Neural cell (in vitro differentiated cells): Measurements from ENCODE around the gene RIOK2. TPM values are rescaled to one million over a fixed set of nuclear protein-coding genes. Genes with fewer than 3 reads are reported as not detected.

ENCODE experiments used
- H2AFZ ChIP-seq: fragments of 200-600, 300-800 bp; sonication (generic), shearing (Covaris generic); 2 replicates; pipeline ENCODE4 v1.6.0; 2014; ENCODE audit warnings: low read depth, mild to moderate bottlenecking, antibody characterized with exemption, low read length, moderate library complexity
- H3F3A ChIP-seq: fragments of 200-600 bp; shearing (Covaris generic); 2 replicates; pipeline ENCODE4 v1.6.1; 2016; ENCODE audit warnings: mild to moderate bottlenecking, moderate library complexity, mixed read lengths, antibody characterized with exemption, low read length; ENCODE audit not compliant: insufficient read depth, poor library complexity, severe bottlenecking
- H3K27ac ChIP-seq: fragments of 200-600, 300-800 bp; sonication (generic), shearing (Covaris generic); 2 replicates; pipeline ENCODE4 v1.5.1; 2014; ENCODE audit warnings: mild to moderate bottlenecking, low read length, moderate library complexity
- H3K27me3 ChIP-seq: fragments of 300-800, 200-600 bp; sonication (generic), shearing (Covaris generic); 2 replicates; pipeline ENCODE4 v1.6.0; 2014; ENCODE audit warnings: mild to moderate bottlenecking, low read depth, low read length, moderate library complexity; ENCODE audit not compliant: insufficient read depth
- H3K36me3 ChIP-seq: fragments of 300-800, 200-600 bp; sonication (generic), shearing (Covaris generic); 2 replicates; pipeline ENCODE4 v1.5.1; 2014; ENCODE audit warnings: mild to moderate bottlenecking, antibody characterized with exemption, low read length, moderate library complexity; ENCODE audit not compliant: insufficient read depth
- H3K4me2 ChIP-seq: fragments of 300-800, 200-600 bp; sonication (generic), shearing (Covaris generic); 2 replicates; pipeline ENCODE4 v1.6.0; 2014; ENCODE audit warnings: mild to moderate bottlenecking, low read length
- H3K4me3 ChIP-seq: fragments of 300-800, 200-600 bp; sonication (generic), shearing (Covaris generic); 2 replicates; pipeline ENCODE4 v1.5.1; 2014; ENCODE audit warnings: mild to moderate bottlenecking, low read length, moderate library complexity
- H3K79me2 ChIP-seq: fragments of 200-600 bp; shearing (Covaris generic); replicated peaks from 2 replicates; pipeline ENCODE4 v1.6.0; 2014; ENCODE audit warnings: mild to moderate bottlenecking, low read length, moderate library complexity; ENCODE audit not compliant: insufficient read depth
- H3K9ac ChIP-seq: fragments of 300-800, 200-600 bp; sonication (generic), shearing (Covaris generic); 2 replicates; pipeline ENCODE4 v1.6.1; 2016; ENCODE audit warnings: mild to moderate bottlenecking, low read length, mixed read lengths
- H3K9me2 ChIP-seq: fragments of 200-600 bp; shearing (Covaris generic); 2 replicates; pipeline ENCODE4 v1.6.1; 2016; ENCODE audit warnings: mild to moderate bottlenecking, low read length, mixed read lengths; ENCODE audit not compliant: insufficient read depth
- H3K9me3 ChIP-seq: fragments of 200-600, 300-800 bp; sonication (generic), shearing (Covaris generic); 2 replicates; pipeline ENCODE4 v1.6.1; 2016; ENCODE audit warnings: mild to moderate bottlenecking, mixed run types, low read length, moderate library complexity, mixed read lengths
- H4K20me1 ChIP-seq: fragments of 200-600 bp; shearing (Covaris generic); 2 replicates; pipeline ENCODE4 v1.6.1; 2016; ENCODE audit warnings: mild to moderate bottlenecking, mixed run types; ENCODE audit not compliant: insufficient read depth
- CTCF ChIP-seq: fragments of 450-650 bp; IDR thresholded peaks from 2 replicates; pipeline ENCODE4 v1.5.1; 2014; ENCODE audit warnings: antibody characterized with exemption, mild to moderate bottlenecking, moderate library complexity; ENCODE audit not compliant: poor library complexity, severe bottlenecking
- EP300 ChIP-seq: fragments of 450-650 bp; conservative IDR thresholded peaks from 2 replicates; pipeline ENCODE4 v1.6.1; 2014; ENCODE audit warnings: antibody characterized with exemption, mild to moderate bottlenecking, moderate library complexity; ENCODE audit not compliant: poor library complexity, severe bottlenecking
- EZH2 ChIP-seq: fragments of 200-600, 300-800 bp; shearing (Covaris generic), sonication (generic); IDR thresholded peaks from 2 replicates; pipeline ENCODE4 v1.6.1; 2014; ENCODE audit warnings: antibody characterized with exemption, low read length, borderline replicate concordance, mild to moderate bottlenecking; ENCODE audit not compliant: insufficient read depth, poor library complexity, severe bottlenecking
- MXI1 ChIP-seq: fragments of 450-650 bp; conservative IDR thresholded peaks from 2 replicates; pipeline ENCODE4 v1.6.1; 2014; ENCODE audit warnings: antibody characterized with exemption, mild to moderate bottlenecking; ENCODE audit not compliant: poor library complexity, severe bottlenecking
- POLR2AphosphoS5 ChIP-seq: IDR thresholded peaks from 2 replicates; pipeline ENCODE4 v1.6.1; 2012
- RAD21 ChIP-seq: fragments of 450-650 bp; conservative IDR thresholded peaks from 2 replicates; pipeline ENCODE4 v1.6.1; 2014; ENCODE audit warnings: antibody characterized with exemption, mild to moderate bottlenecking, moderate library complexity
- REST ChIP-seq: IDR thresholded peaks from 2 replicates; pipeline ENCODE4 v1.6.1; 2012; ENCODE audit warnings: borderline replicate concordance
- SMC3 ChIP-seq: fragments of 450-650 bp; conservative IDR thresholded peaks from 2 replicates; pipeline ENCODE4 v1.6.1; 2014; ENCODE audit warnings: antibody characterized with exemption, mild to moderate bottlenecking, moderate library complexity; ENCODE audit not compliant: poor library complexity
- TAF1 ChIP-seq: IDR thresholded peaks from 2 replicates; pipeline ENCODE4 v1.6.1; 2012; ENCODE audit warnings: low read depth
- polyA plus RNA-seq: library from polyadenylated mRNA; depleted of rRNA; stranded (reverse); fragments of >200 nt; gene quantifications from 2 replicates; pipeline ENCODE4 v1.2.3, GENCODE V29; 2014

Gene RIOK2
- polyA plus RNA-seq, 1 donor from 2014 or later = 17.4 TPM

GRCh38 chr5:97149709-97150108 is 33.3 kb downstream of the RIOK2 start:
- Histone ChIP-seq H3K4me3 (no peak overlapping the region), H3F3A (no peaks in the 10 kb centered on the region), H3K79me2 (no peaks in the 10 kb centered on the region), H3K9ac (no peak overlapping the region), H4K20me1 (no peaks in the 10 kb centered on the region), H3K4me2 (no peak overlapping the region), H3K36me3 (no peaks in the 10 kb centered on the region), H3K27me3 (no peaks in the 10 kb centered on the region), H3K9me2 (no peaks in the 10 kb centered on the region), H3K27ac (no peak overlapping the region), H3K9me3 (peaks cover 3% of the 10 kb centered on the region), H2AFZ (no peak overlapping the region)
- TF ChIP-seq EP300 (no peak), POLR2AphosphoS5 (peak; percentile 26)

- Histone ChIP-seq H3K27ac (no peak overlapping the region), H3F3A (no peaks in the 10 kb centered on the region), H3K79me2 (no peaks in the 10 kb centered on the region), H3K9me2 (no peaks in the 10 kb centered on the region), H3K4me3 (no peak overlapping the region), H3K9me3 (no peaks in the 10 kb centered on the region), H3K27me3 (no peaks in the 10 kb centered on the region), H2AFZ (no peak overlapping the region), H3K9ac (no peak overlapping the region), H3K36me3 (no peaks in the 10 kb centered on the region), H3K4me2 (no peak overlapping the region), H4K20me1 (no peaks in the 10 kb centered on the region)
- TF ChIP-seq CTCF (no peak), MXI1 (no peak), EZH2 (no peak), REST (no peak), SMC3 (no peak)
These were observed 34.8 kb downstream of the RIOK2 start for GRCh38 chr5:97148288-97148687.

GRCh38 chr5:97143704-97144103 is 39.3 kb downstream of the RIOK2 start:
- Histone ChIP-seq H3K27me3 (no peaks in the 10 kb centered on the region), H4K20me1 (no peaks in the 10 kb centered on the region), H3K9me2 (no peaks in the 10 kb centered on the region), H3K9me3 (no peaks in the 10 kb centered on the region), H3K36me3 (no peaks in the 10 kb centered on the region), H3K79me2 (peaks cover 19% of the 10 kb centered on the region), H3K9ac (no peak overlapping the region), H2AFZ (no peak overlapping the region), H3F3A (no peaks in the 10 kb centered on the region), H3K27ac (no peak overlapping the region), H3K4me3 (no peak overlapping the region), H3K4me2 (no peak overlapping the region)
- TF ChIP-seq TAF1 = no peak
- TF ChIP-seq REST = no peak
- TF ChIP-seq MXI1 = no peak
- TF ChIP-seq CTCF = no peak
- no peak for TF ChIP-seq EZH2
- no peak for TF ChIP-seq EP300
- TF ChIP-seq RAD21 = no peak
- no peak for TF ChIP-seq POLR2AphosphoS5
- TF ChIP-seq SMC3 = no peak
